HT-29 (cell line): ENCODE results near the gene P3H2. TPM values are rescaled to one million over a fixed set of nuclear protein-coding genes. Genes with fewer than 3 reads are reported as not detected.
A peak's percentile ranks its signal among the peaks of the same experiment; 100 is the strongest.
"Not testable (repeated sequence)": the region's sequence is repeated elsewhere in the genome, so short reads cannot be mapped to it uniquely, and the experiment has no call there.

Experiments used
- DNase-seq: peaks from one replicate; pipeline ENCODE4 v3.0.0-alpha.2; 2015; ENCODE audit warnings: low spot score
- total RNA-seq: library from RNA; depleted of rRNA; stranded (reverse); fragments of >200 nt; shearing (Covaris generic); gene quantifications from 2 replicates; pipeline ENCODE4 v1.2.3, GENCODE V29; 2014; rRNA removed

Gene P3H2, protein sequence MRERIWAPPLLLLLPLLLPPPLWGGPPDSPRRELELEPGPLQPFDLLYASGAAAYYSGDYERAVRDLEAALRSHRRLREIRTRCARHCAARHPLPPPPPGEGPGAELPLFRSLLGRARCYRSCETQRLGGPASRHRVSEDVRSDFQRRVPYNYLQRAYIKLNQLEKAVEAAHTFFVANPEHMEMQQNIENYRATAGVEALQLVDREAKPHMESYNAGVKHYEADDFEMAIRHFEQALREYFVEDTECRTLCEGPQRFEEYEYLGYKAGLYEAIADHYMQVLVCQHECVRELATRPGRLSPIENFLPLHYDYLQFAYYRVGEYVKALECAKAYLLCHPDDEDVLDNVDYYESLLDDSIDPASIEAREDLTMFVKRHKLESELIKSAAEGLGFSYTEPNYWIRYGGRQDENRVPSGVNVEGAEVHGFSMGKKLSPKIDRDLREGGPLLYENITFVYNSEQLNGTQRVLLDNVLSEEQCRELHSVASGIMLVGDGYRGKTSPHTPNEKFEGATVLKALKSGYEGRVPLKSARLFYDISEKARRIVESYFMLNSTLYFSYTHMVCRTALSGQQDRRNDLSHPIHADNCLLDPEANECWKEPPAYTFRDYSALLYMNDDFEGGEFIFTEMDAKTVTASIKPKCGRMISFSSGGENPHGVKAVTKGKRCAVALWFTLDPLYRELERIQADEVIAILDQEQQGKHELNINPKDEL
- total RNA-seq: 1.1 and 3.1 TPM in 2 replicates

DNA sequence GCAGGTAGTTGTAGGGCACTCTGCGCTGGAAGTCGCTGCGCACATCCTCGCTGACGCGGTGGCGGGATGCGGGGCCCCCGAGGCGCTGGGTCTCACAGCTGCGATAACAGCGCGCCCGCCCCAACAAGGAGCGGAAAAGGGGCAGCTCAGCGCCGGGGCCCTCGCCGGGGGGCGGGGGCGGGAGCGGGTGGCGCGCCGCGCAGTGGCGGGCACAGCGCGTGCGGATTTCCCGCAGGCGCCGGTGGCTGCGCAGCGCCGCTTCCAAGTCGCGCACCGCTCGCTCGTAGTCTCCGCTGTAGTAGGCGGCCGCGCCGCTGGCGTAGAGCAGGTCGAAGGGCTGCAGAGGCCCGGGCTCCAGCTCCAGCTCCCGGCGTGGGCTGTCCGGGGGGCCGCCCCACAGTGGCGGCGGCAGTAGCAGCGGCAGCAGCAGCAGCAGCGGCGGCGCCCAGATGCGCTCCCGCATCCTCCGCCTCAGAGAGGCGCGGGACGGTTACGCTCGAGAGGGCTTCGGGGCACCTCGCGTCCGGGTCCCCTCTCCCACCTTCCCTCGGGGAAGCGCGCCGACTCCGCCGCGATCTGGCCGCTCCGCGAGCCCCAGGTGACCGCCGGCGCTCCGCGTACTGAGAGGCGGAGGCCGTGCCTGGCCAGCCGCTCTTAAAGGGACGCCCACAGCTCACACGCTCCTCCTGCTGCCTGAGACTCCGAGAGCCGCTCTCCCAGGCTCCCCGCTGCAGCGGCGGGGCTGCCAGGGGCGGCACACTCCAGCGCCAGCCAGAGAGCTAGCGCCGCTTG is at the start of gene P3H2:
Gene P3H2, minus strand, starts transcription at position 629 of the 792 bp plus-strand sequence. Its CDS starts 166 bp downstream, at position 463.
- DNase-seq: peak; percentile 90

DNA sequence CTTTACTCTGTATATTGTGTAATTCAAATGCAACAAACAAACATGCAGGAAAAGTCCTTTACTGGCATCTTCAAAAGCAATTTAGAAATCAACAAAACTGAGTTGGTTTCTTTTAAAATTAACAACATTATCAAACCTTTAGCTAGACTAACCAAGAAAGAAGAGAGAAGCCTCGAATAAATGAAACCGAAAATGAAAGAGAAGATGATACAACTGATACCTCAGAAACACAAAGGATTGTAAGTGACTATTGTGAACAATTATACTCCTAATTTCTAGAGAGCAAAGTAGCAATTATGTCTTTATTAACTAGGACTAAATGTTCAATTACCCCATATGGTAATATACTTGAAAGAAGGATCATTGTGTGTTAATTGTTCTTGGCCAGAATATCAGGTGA is 49.2 kb upstream of the P3H2 start:
- no peak for DNase-seq

DNA sequence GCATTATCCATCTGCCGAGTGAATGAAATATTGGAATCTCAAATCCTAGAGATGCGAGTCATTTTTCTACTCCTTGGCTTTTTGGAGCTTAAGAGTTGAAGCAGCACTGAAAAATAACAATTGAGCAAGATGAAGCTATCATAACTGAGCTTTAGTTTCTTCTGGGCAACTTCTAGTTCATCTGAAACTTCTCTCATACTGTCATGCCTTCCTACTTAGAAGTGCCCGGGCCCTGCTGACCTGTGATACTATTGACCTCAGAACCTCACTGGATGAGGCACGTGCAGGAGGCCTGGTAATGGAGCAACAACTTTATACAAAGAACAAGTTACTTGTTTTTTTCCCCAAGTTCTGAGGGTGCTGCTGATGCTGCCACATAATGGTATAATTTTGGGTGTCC is 48.5 kb upstream of the P3H2 start:
- no peak for DNase-seq

DNA sequence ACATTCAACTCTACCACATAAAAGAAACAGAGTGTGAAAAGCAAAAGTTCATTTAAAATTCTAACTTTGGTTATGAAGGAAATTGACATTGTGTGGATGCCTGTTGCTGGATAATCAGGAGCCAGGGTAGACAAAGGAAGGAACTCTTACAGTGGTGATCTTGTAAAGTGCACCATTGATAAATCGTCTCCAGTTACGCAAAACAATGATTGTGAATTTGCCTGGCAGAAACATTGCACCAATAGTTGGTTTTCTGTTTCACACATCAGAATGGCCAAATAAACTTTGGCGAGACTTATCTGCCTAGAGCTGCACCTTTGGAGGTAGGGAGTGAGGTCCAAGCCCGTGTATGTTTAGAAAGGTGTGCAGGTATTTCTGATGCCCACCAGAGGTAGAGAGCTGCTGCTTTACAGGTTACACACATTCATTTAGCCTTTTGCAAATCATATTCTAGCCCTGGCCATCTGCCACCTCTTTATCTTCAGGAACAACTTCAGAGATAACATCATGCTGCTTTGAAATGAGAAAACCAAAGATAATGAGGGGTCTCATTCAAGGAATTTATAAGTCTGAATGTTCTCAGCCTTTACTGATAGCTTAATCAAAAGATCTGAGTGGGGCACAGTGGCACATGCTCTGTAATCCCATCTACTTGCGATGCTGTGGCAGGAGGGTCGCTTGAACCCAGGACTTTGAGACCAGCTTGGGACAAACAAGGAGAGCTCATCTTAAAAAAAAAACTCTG is 47.4 kb upstream of the P3H2 start:
- DNase-seq: no peak

DNA sequence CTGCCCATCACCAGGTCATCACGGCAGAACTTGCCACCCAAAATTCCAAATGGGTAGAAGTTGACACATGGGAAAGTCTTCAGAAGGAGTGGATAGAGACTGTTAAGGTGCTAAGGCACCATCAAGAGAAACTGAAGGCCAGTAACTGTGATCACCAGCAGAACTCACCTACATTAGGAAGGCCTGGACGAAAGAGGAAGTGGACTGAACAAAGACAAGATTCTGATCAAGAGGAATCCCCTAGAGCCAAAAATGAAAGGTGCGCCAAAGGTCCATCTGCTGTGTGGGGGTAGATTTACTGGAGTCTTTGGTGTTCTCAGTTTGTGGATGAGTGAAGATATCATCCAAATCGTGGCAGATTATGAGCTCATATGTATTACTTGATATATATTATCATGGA is 46.3 kb upstream of the P3H2 start:
- no peak for DNase-seq

DNA sequence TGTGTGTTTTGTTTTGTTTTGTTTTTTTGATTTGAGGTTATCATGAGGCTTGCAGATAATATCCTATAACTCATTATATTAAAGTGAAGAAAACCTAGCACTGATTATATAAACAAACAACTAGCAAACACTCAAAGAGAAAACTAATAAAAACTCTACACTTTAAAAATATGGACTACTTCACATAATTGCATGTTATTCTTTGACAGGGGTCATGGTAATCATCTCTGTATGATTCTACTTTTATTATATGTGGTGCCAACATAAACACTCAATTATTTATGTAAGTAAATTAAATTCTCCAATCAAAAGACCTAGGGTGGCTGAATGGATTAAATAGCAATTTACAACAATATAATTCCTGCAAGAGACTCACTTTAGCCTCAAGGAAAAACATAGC is 44.6 kb upstream of the P3H2 start:
- DNase-seq: no peak

DNA sequence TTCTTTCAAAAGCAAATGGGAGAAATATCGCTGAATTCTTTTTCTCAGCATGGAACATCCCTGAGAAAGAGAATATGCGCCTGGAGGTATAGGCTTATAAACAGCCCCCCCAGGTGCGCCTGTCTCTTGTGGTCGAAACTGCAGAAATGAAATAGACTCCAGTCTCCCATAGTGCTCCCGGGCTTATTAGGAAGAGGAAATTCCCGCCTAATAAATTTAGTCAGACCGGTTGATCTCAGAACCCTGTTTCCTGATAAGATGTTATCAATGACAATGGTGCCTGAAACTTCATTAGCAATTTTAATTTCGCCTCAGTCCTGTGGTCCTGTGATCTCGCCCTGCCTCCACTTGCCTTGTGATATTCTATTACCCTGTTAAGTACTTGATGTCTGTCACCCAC is 41.3 kb upstream of the P3H2 start:
- not testable (repeated sequence) for DNase-seq

DNA sequence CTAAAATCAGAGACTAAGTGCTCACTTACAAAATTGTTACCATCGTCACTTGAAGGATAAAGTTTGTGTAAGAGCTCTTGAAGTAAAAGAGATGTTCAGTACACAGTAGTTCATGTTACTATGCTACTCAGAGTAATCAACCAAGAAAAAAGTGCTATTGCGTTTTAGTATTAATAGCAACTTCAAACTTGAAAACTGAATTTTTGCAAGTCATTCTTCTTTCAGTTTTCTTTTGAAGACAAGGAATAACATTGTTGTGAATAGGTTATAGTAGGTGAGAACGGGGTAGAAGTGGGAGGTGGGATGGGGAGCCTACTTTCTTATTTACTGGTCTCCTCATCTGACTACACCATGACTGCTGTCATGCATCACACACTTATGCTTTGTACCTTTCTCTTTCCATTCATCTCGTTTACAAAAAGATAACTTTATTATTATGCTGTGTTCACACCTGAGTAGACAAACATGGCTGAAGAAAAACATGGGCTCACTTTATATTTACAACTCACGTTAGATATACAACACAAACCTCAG is 39.3 kb upstream of the P3H2 start:
- DNase-seq: no peak

DNA sequence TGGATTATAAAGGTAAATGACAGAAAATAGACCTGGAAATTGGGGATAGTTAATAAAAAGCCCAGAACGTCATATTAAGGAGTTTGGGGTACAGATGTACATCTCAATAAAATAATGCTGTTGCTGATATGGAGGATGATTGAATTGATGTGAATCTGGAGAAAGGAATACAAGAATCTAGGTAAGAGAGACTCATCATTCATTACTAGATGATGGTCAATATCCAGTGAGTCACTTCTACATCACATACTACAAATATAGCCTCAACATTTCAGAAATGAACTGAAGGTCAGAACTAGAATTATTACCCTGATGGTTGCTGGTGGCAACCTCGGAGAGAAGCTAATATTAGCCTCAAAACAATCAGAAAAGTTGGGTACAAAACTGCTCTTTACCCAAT is 37.6 kb upstream of the P3H2 start:
- no peak for DNase-seq

DNA sequence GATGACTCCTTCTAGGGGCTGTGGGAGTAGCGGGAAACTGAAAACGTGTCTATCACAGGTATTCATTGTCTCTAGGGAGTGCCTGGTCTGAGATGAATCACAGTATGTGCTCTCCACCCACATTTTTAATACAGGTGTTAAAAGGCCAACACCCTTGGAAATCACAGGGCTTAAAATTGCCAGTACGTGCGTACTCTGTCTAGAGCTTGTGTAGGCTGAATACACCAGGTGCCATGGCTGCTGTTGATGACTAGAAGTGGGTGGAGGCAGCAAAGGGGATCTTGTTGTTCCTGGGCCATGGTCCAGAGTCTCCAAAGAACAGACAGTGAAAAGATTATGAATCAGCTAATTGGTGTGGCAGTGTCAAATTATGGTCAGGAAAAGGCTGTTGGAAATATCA is 35.1 kb upstream of the P3H2 start:
- peak; percentile 10 for DNase-seq

DNA sequence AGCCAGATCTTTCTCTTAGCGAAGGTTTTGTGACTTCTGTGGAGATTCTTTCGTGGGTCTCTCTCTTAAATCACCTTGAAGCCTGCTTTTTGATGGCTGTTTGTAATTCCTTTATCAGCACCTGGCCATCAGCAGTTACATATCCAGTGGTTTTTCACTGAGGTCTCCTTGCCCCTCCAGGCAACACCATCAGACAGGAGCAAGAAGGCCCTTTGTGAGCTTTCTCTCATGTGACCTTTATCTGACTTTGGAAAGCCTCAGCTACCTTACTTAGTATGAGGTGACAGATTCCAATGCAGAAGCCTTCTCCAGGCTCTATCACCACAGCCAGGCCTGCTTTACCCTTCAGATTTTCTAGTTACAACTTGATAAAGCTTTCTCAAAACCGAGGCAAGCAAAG is 30.0 kb upstream of the P3H2 start:
- no peak for DNase-seq

DNA sequence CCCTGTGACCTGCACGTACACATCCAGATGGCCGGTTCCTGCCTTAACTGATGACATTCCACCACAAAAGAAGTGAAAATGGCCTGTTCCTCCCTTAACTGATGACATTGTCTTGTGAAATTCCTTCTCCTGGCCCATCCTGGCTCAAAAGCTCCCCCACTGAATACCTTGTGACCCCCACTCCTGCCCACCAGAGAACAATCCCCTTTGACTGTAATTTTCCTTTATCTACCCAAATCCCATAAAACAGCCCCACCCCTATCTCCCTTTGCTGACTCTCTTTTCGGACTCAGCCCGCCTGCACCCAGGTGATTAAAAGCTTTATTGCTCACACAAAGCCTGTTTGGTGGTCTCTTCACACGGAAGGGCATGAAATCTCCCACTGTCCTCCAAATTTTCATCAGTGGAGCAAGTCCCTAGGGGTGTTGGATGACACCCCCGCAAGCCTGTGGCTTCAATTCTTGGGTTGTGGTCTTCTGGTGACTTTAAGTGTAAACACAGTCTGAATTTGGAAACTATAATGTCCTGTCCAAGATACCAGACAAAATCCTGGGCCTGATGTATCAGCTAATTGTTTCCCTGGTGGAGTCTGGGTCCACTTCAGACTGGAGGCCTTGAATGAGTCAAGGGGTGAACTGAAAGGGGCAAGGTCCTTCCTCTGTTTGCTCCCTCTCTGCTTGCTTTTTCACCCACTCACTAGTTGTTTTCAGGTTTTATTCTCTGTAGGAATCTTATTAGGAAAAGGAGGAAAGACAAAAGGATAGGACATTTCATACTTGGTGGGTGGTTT is 29.3 kb upstream of the P3H2 start:
- DNase-seq: not testable (repeated sequence)

DNA sequence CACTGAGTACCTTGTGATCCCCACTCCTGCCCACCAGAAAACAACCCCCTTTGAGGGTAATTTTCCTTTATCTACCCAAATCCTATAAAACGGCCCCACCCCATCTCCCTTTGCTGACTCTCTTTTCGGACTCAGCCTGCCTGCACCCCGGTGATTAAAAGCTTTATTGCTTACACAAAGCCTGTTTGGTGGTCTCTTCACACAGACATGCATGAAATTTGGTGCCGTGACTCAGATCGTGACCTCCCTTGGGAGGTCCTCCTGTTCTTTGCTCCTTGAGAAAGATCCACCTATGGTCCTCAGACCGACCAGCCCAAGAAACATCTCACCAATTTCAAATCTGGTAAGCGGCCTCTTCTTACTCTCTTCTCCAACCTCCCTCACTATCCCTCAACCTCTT is 24.1 kb upstream of the P3H2 start:
- DNase-seq: not testable (repeated sequence)

DNA sequence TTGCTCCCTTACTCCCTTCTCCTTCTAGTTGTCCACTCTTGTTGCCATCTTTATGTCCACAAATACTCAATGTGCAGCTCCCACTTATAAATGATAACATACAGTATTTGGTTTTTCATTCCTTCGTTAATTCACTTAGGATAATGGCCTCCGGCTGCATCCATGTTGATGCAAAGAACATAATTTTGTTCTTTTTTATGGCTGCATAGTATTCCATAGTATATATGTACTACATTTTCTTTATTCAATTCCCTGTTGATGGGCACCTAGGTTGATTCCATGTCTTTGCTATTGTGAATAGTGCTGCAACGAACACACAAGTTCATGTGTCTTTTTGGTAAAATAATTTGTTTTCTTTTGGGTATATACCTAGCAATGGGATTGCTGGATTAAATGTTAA is 21.3 kb upstream of the P3H2 start:
- no peak for DNase-seq

DNA sequence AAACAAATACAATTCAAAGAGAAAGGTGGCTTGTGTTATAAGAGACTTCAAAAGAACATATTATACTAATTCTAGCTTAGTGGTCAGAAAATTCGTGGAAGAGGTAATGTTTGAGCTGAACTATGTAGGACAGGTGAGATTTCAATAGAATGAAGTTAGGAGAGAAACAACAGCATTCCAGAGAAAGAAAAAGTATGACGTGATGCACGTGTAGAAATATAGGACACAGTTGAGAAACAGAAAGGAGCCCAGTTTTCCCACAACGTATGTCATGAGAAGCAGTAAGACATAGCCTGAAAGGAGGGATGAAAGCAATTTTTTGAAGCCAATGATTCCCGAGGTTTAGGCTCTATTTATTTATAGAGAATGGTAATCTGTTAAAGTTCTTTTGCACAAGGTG is 18.7 kb upstream of the P3H2 start:
- DNase-seq: no peak

DNA sequence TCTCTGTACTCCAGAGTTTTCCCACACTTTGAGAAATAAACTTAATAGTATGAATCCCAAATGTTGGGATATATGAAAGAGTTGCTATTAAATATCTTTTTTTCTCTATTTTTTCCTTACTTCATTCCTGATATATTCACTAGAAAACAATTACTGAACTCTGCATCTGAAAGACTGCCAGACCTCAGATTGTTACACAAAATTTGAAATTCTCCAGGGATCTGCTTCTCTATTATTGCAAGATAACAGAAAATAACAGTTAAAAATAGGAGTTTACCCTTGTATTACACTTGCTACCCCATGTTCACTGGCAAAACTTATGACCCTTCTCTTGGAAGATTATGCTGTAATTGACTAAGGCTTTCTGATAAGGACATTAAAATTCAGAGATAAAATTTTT is 11.7 kb upstream of the P3H2 start:
- no peak for DNase-seq

DNA sequence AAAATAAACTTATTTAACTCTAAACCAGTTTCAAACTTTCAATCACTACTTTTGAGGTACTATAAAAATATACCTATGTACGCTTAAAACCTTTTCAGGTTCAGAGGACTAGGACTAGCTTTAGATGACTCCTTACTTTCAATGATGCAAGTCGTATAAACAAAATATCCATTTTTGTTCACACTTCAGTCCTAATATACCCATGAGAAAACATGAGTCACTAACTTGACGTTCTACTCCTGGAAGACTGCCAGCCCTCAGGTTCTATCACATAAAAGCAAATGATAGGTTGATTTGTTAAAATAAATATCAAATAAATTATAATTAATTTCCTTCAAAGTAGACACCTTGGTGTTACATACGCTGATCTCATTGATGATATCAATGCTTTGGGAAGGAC is 10.6 kb upstream of the P3H2 start:
- peak; percentile 56 for DNase-seq

DNA sequence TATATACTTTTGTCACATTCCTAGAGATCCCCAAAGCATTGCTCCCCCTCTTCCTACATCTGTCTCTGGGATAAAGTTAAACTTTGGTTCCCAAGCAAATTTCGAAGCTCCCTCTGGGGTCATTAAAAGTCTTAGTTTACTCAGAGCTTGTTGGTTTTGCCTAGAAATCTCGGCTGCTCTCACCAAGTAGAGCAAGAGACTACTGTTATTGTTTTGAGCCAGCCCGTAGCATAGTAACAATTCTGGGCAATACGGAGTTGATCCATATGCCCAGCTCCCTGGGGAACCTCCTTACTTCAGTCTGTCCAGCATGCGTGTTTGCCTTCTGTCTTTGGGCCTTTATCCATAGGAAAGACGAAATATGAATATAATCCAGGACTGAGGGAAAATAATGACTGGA is 10.0 kb upstream of the P3H2 start:
- DNase-seq: no peak

DNA sequence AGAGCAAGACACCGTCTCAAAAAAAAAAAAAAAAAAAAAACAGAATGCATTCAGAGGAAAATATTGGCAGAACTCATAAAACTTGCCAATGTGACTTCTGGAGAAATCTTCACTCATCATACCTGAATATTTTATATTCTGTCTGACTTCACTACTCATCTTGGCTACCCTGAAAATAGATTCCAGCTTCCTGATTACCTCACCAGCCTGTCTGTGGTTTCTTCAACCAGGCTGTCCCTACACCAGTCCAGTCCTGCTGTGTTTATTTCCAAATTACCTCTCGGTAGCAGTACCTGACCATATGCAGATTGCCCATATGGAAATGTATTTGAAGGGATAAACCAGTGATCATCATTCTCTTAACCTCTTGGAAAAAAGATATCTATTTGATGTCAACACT is 9.3 kb upstream of the P3H2 start:
- DNase-seq: no peak

DNA sequence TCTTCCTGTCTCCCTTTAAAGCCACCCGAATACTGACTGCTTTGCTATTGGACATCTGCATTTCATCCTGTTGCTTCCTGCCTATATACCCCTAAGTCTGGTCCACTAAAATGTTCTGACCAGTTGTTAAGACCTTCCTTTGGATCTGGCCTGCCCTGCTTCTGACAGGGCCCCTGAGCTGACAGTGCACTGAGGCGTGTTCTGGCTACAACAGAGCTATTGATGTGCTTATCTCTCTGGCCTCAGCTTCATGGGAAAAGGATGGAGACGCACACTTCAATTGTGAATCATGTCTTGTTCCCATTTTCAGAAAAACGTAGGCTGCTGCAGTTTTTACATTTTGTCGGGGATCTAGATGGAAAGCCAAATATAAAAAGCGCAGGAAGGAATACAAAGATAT is 7.1 kb upstream of the P3H2 start:
- no peak for DNase-seq

DNA sequence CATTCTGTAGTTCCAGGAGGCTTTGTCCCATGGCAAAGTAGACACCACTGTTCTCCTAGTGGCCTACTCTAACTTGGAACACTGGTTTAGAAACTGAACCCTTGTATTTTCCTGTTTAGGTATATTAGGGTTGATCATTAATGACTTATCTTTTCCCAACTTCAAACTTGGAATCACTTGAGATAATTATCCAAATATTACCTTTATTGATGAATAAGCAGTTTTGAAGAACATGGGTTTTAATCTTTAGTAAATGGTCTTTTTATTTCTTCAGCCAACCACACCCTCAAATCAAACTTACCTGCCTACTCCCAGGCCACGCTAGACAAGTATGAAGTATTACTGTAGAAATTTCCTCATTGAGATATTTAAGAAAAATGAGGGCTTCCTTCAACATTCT is 6.5 kb upstream of the P3H2 start:
- DNase-seq: no peak
